GM15510 (cell line): ENCODE results near the gene CALML4.

Experiments
- POLR2A ChIP-seq: IDR thresholded peaks from 3 replicates; pipeline ENCODE4 v1.6.1; 2011; ENCODE audit warnings: borderline replicate concordance; ENCODE audit not compliant: insufficient read length; ENCODE audit errors: extremely low read depth

Gene CALML4

GRCh38 chr15:68204776-68205557 lies at the start of gene CALML4:
Gene CALML4, minus strand, starts transcription at chr15:68205332. Its CDS starts 85 bp downstream, at chr15:68205247.
- TF ChIP-seq POLR2A: no peak

- TF ChIP-seq POLR2A: no peak
Observed at GRCh38 chr15:68252925-68253534, 47.9 kb upstream of the CALML4 start.

- no peak for TF ChIP-seq POLR2A
Observed at GRCh38 chr15:68249058-68249713, 44.1 kb upstream of the CALML4 start.

- TF ChIP-seq POLR2A: no peak
Observed at GRCh38 chr15:68244235-68244634, 39.1 kb upstream of the CALML4 start.

- no peak for TF ChIP-seq POLR2A
Observed at GRCh38 chr15:68241088-68241935, 36.2 kb upstream of the CALML4 start.

GRCh38 chr15:68239025-68239424 lies 33.9 kb upstream of the CALML4 start:
- TF ChIP-seq POLR2A: no peak

GRCh38 chr15:68235022-68235421 lies 29.9 kb upstream of the CALML4 start:
- no peak for TF ChIP-seq POLR2A

- TF ChIP-seq POLR2A: no peak
Observed at GRCh38 chr15:68234060-68234459, 28.9 kb upstream of the CALML4 start.

GRCh38 chr15:68232937-68233336 lies 27.8 kb upstream of the CALML4 start:
- no peak for TF ChIP-seq POLR2A

GRCh38 chr15:68232449-68232848 lies 27.3 kb upstream of the CALML4 start:
- no peak for TF ChIP-seq POLR2A

GRCh38 chr15:68231102-68231818 lies 26.1 kb upstream of the CALML4 start:
- no peak for TF ChIP-seq POLR2A

GRCh38 chr15:68230157-68231100 lies 25.3 kb upstream of the CALML4 start:
- TF ChIP-seq POLR2A: no peak
